IPS-15b (cell line): Measurements from ENCODE around the gene ITPR2.
"Not testable (repeated sequence)": the region's sequence is repeated elsewhere in the genome, so short reads cannot be mapped to it uniquely, and the experiment has no call there.

Source experiments
- H3K27me3 ChIP-seq: one replicate; pipeline ENCODE4 v1.6.1; 2013; ENCODE audit warnings: low read length; ENCODE audit not compliant: control insufficient read depth, insufficient read depth
- H3K36me3 ChIP-seq: one replicate; pipeline ENCODE4 v1.6.1; 2013; ENCODE audit warnings: low read length; ENCODE audit not compliant: control insufficient read depth, insufficient read depth
- H3K4me1 ChIP-seq: one replicate; pipeline ENCODE4 v1.6.1; 2013; ENCODE audit warnings: mild to moderate bottlenecking, low read length; ENCODE audit not compliant: control insufficient read depth, insufficient read depth
- H3K4me3 ChIP-seq: one replicate; pipeline ENCODE4 v1.5.1; 2013; ENCODE audit warnings: low read depth, low read length
- H3K9ac ChIP-seq: one replicate; pipeline ENCODE4 v1.6.1; 2013; ENCODE audit warnings: low read depth, mild to moderate bottlenecking, low read length
- H3K9me3 ChIP-seq: one replicate; pipeline ENCODE4 v1.6.1; 2013; ENCODE audit warnings: mild to moderate bottlenecking, low read length; ENCODE audit not compliant: control insufficient read depth, insufficient read depth

ITPR2 gene

GRCh38 chr12:26680727-26681455, 152.1 kb downstream of the ITPR2 start:
- H3K9me3 ChIP-seq, result no peaks in the 10 kb centered on the region

DNA sequence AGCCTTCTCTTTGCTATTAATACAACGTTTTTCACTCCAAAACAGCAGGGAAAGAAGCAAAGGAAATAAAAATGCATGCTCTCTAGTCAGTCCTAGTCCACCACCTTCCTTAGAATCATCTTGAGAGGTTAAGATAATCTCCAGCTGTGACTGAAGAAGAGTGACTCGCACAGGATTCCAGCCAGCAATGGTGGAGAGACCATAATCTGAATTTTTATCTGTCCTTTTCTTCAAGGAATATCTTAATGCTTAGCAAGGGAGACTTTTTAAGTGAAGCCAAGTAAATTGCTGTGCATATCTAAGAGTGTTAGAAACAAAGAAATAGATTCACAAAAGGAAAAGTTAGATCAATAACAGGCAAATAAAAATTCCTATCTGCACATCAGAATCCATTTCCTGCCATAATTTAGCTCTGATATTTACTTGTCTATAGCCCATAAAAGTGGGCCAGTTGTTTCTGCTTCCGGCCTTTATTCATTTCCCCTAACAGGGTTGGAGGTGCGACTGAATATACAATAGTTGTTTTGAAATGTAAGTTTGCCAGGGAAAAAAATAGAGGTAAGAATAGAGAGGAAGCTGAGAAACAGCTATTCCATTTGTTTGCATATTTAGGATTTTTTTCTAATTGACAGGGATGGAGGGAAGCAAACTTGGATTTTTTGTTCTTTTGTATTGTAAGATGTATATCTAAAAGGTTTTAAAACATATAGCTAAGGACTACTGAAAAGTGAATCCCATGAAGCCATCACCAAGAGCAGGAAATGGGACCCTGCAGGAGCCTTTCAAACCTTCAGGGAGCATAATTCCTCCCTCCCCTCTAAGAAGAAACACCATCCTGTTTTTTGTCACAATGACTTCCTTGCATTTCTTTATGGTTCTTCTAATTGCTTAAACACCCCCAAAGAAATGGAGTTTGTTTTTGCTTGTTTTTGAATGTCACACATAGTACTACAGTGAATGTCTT, 154.0 kb downstream of the ITPR2 start:
- Histone ChIP-seq H3K27me3 (no peaks in the 10 kb centered on the region), H3K9me3 (no peaks in the 10 kb centered on the region), H3K4me3 (no peak overlapping the region), H3K4me1 (peaks cover 21% of the 10 kb centered on the region), H3K36me3 (no peaks in the 10 kb centered on the region), H3K9ac (no peak overlapping the region)

More at GRCh38 chr12:26680727-26681455, 152.1 kb downstream of the ITPR2 start:
- no peak overlapping the region for H3K9ac ChIP-seq
- peaks cover 21% of the 10 kb centered on the region for H3K4me1 ChIP-seq
- H3K4me3 ChIP-seq, result no peak overlapping the region
- no peaks in the 10 kb centered on the region for H3K27me3 ChIP-seq
- no peaks in the 10 kb centered on the region for H3K36me3 ChIP-seq

DNA sequence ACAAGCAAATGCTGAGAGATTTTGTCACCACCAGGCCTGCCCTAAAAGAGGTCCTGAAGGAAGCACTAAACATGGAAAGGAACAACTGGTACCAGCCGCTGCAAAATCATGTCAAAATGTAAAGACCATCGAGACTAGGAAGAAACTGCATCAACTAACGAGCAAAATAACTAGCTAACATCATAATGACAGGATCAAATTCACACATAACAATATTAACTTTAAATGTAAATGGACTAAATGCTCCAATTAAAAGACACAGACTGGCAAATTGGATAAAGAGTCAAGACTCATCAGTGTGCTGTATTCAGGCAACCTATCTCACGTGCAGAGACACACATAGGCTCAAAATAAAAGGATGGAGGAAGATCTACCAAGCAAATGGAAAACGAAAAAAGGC, 161.5 kb downstream of the ITPR2 start:
- H3K36me3 ChIP-seq, H3K9ac ChIP-seq, H3K9me3 ChIP-seq, H3K4me3 ChIP-seq, H3K27me3 ChIP-seq, H3K4me1 ChIP-seq: not testable (repeated sequence)

DNA sequence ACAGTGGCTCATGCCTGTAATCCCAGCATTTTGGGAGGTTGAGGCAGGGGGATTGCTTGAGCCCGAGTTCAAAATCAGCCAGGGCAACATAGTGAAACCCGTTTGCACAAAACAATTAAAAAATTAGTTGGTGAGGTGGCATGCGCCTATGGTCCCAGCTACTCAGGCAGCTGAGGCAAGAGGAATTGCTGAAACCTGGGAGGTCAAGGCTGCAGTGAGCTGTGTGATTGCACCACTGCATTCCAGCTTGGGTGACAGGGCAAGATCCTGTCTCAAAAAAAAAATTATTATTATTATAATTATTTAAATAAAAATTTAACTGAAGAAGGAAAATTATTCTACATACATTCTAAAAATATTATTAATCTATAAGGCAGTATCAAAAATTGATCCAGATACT, 164.1 kb downstream of the ITPR2 start:
- no peaks in the 10 kb centered on the region for H3K27me3 ChIP-seq
- H3K4me1 ChIP-seq, result peaks cover 12% of the 10 kb centered on the region
- no peaks in the 10 kb centered on the region for H3K36me3 ChIP-seq
- H3K9me3 ChIP-seq, result no peaks in the 10 kb centered on the region
- H3K9ac ChIP-seq, result no peak overlapping the region
- H3K4me3 ChIP-seq, result no peak overlapping the region

- Histone ChIP-seq H3K36me3 (no peaks in the 10 kb centered on the region), H3K4me1 (peaks cover 12% of the 10 kb centered on the region), H3K9me3 (no peaks in the 10 kb centered on the region), H3K4me3 (no peak overlapping the region), H3K9ac (no peak overlapping the region), H3K27me3 (no peaks in the 10 kb centered on the region)
Measured at GRCh38 chr12:26668230-26668629, 164.8 kb downstream of the ITPR2 start.

GRCh38 chr12:26666286-26666685, 166.7 kb downstream of the ITPR2 start:
- H3K9me3 ChIP-seq, result no peaks in the 10 kb centered on the region

GRCh38 chr12:26661399-26661798, 171.6 kb downstream of the ITPR2 start:
- H3K4me1 ChIP-seq, result peaks cover 2% of the 10 kb centered on the region
- H3K9me3 ChIP-seq, result no peaks in the 10 kb centered on the region
- H3K36me3 ChIP-seq, result no peaks in the 10 kb centered on the region
- no peaks in the 10 kb centered on the region for H3K27me3 ChIP-seq
- no peak overlapping the region for H3K9ac ChIP-seq
- H3K4me3 ChIP-seq, result no peak overlapping the region

More at GRCh38 chr12:26666286-26666685, 166.7 kb downstream of the ITPR2 start:
- Histone ChIP-seq H3K4me3 (no peak overlapping the region), H3K27me3 (no peaks in the 10 kb centered on the region), H3K36me3 (no peaks in the 10 kb centered on the region), H3K9ac (no peak overlapping the region), H3K4me1 (peaks cover 12% of the 10 kb centered on the region)

- Histone ChIP-seq H3K9ac (no peak overlapping the region), H3K36me3 (no peaks in the 10 kb centered on the region), H3K4me3 (no peak overlapping the region)
Measured at GRCh38 chr12:26659930-26660329, 173.1 kb downstream of the ITPR2 start.

GRCh38 chr12:26658991-26659390, 174.0 kb downstream of the ITPR2 start:
- no peaks in the 10 kb centered on the region for H3K9me3 ChIP-seq
- no peaks in the 10 kb centered on the region for H3K36me3 ChIP-seq
- H3K4me1 ChIP-seq, result no peaks in the 10 kb centered on the region
- no peak overlapping the region for H3K4me3 ChIP-seq
- no peak overlapping the region for H3K9ac ChIP-seq
- no peaks in the 10 kb centered on the region for H3K27me3 ChIP-seq

More at GRCh38 chr12:26659930-26660329, 173.1 kb downstream of the ITPR2 start:
- H3K9me3 ChIP-seq, result no peaks in the 10 kb centered on the region
- no peaks in the 10 kb centered on the region for H3K27me3 ChIP-seq
- no peaks in the 10 kb centered on the region for H3K4me1 ChIP-seq

DNA sequence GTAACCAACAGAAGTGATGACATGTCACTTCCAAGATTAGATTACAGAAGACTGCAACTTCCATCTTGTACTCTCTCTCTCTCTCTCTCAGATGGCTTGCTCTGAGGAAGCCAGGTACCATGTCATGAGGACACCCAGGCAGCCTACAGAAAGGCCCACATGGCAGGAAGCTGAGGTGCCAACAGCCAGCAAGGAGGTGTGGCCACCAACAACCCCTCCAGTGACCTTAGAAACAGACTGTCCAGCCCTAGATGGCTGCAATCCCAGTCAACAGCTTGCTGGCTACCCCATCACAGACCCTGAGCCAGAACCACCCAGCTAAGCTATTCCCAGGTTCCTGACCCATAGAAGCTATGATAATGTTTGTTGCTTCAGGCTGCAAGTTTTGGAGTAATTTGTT, 178.4 kb downstream of the ITPR2 start:
- no peaks in the 10 kb centered on the region for H3K36me3 ChIP-seq
- no peak overlapping the region for H3K4me3 ChIP-seq
- no peaks in the 10 kb centered on the region for H3K9me3 ChIP-seq
- peaks cover 2% of the 10 kb centered on the region for H3K4me1 ChIP-seq
- no peak overlapping the region for H3K9ac ChIP-seq
- H3K27me3 ChIP-seq, result no peaks in the 10 kb centered on the region

- Histone ChIP-seq H3K9ac (no peak overlapping the region), H3K36me3 (no peaks in the 10 kb centered on the region), H3K27me3 (no peaks in the 10 kb centered on the region), H3K4me3 (no peak overlapping the region), H3K9me3 (no peaks in the 10 kb centered on the region), H3K4me1 (peaks cover 2% of the 10 kb centered on the region)
Measured at GRCh38 chr12:26651566-26652188, 181.3 kb downstream of the ITPR2 start.
